DMS53 treated with DMSO at 0.1 percent for 48 hours (cell line): ENCODE results near the gene GRIA2.
A peak's percentile ranks its signal among the peaks of the same experiment; 100 is the strongest.
"Not testable (repeated sequence)": the region's sequence is repeated elsewhere in the genome, so short reads cannot be mapped to it uniquely, and the experiment has no call there.

Experiments used
- DNase-seq: peaks from one replicate; lab custom pipeline; 2025; ENCODE audit not compliant: unreplicated experiment; lab: John Stamatoyannopoulos, UW

GRIA2 gene

GRCh38 chr4:157258165-157258564 lies 37.6 kb downstream of the GRIA2 start:
- DNase-seq, result not testable (repeated sequence)

- DNase-seq, result peak; percentile 16
Observed at GRCh38 chr4:157265281-157265680, 44.8 kb downstream of the GRIA2 start.

GRCh38 chr4:157270108-157270507 lies 49.6 kb downstream of the GRIA2 start:
- no peak for DNase-seq

GRCh38 chr4:157270552-157270951 lies 50.0 kb downstream of the GRIA2 start:
- DNase-seq, result no peak

- DNase-seq, result no peak
Observed at GRCh38 chr4:157271166-157271869, 50.8 kb downstream of the GRIA2 start.

GRCh38 chr4:157280673-157281072 lies 60.1 kb downstream of the GRIA2 start:
- DNase-seq, result no peak

- DNase-seq, result no peak
Observed at GRCh38 chr4:157282019-157282418, 61.5 kb downstream of the GRIA2 start.

GRCh38 chr4:157287445-157287844 lies 66.9 kb downstream of the GRIA2 start:
- no peak for DNase-seq

GRCh38 chr4:157290622-157291021 lies 70.1 kb downstream of the GRIA2 start:
- no peak for DNase-seq

- DNase-seq, result no peak
Observed at GRCh38 chr4:157291071-157291470, 70.5 kb downstream of the GRIA2 start.

- no peak for DNase-seq
Observed at GRCh38 chr4:157293673-157294072, 73.1 kb downstream of the GRIA2 start.

- DNase-seq, result no peak
Observed at GRCh38 chr4:157294575-157294974, 74.0 kb downstream of the GRIA2 start.

- DNase-seq, result no peak
Observed at GRCh38 chr4:157300701-157301100, 80.2 kb downstream of the GRIA2 start.

GRCh38 chr4:157303471-157303960 lies 83.0 kb downstream of the GRIA2 start:
- DNase-seq, result no peak

- DNase-seq, result no peak
Observed at GRCh38 chr4:157304769-157305168, 84.2 kb downstream of the GRIA2 start.

- no peak for DNase-seq
Observed at GRCh38 chr4:157312702-157313101, 92.2 kb downstream of the GRIA2 start.

GRCh38 chr4:157314906-157315305 lies 94.4 kb downstream of the GRIA2 start:
- peak; percentile 19 for DNase-seq

- DNase-seq, result no peak
Observed at GRCh38 chr4:157315968-157316367, 95.4 kb downstream of the GRIA2 start.

GRCh38 chr4:157320092-157320491 lies 99.6 kb downstream of the GRIA2 start:
- no peak for DNase-seq

- no peak for DNase-seq
Observed at GRCh38 chr4:157327666-157328065, 107.1 kb downstream of the GRIA2 start.

GRCh38 chr4:157357887-157358286 lies 137.4 kb downstream of the GRIA2 start:
- no peak for DNase-seq

- DNase-seq, result no peak
Observed at GRCh38 chr4:157358439-157358838, 137.9 kb downstream of the GRIA2 start.

GRCh38 chr4:157358851-157359250 lies 138.3 kb downstream of the GRIA2 start:
- no peak for DNase-seq
